Measurements from ENCODE around the gene MYADML2.

Gene MYADML2

GRCh38 chr17:81918832-81919545, 28.0 kb downstream of the MYADML2 start:
- no peak for TF ChIP-seq ZC3H10 (CRISPR knock-in tag; IDR thresholded peaks at IDR 0.05)
- ATAC-seq: no peak; the same call in 2 of the 3 replicates

DNA sequence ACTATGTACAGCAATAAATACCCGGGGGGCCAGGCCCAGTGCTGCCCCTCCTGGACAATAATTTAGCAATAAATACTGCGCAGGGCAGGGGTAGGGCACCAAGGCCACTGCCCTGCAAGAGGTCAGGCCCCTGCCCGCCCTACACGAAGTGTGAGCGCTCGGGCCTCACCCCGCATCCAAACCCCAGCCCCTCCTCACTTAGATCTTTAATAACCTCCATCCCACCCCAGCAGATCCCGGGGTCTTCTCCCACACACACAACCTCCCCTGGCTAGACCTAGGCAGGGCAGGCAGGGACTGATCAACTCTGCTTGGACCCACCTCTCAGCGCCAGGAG, 28.7 kb downstream of the MYADML2 start:
- ATAC-seq: peak; percentile 51

DNA sequence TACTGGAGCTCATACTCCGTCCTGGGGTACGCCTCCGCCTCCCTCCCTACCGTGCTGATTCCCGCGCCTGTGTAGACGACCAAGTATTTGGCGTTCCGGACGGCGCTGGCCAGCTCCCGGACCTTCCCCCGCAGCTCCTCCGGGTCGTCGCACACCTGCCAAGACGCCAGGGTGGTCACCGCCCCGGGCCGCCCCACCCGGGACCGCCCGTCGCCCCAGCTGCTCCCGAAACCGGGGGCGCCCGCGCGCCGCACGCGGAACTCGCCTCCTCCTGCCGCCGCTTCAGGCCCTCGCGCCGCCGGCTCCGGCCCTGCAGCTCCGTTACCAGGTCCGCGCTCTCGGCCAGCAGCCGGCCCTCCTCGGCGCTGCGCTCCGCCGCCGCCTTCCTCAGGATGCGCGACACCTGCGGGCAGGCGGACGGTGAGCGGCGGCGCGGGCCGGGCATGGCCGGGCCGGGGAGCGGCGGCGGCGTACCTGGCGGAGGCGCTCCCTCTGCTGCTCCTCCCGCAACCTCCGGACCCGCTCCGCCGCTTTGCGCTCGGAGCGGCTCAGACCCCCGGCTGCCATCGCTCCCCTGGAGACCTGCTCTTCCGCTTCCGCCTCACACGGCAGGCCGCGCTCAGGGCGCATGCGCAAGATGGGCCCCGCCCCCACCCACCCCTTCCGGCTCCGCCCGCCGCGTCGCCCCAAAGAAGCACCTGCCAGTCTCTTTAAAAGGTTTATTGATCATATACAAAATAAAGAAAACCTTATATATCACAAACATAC, 29.3 kb downstream of the MYADML2 start, which contains the start of gene SIRT7:
Gene SIRT7, minus strand, starts transcription at position 612 of the 768 bp plus-strand sequence. Its CDS starts 45 bp downstream, at position 567.
- ATAC-seq: peak; percentile 78
- TF ChIP-seq, protein P1, sequence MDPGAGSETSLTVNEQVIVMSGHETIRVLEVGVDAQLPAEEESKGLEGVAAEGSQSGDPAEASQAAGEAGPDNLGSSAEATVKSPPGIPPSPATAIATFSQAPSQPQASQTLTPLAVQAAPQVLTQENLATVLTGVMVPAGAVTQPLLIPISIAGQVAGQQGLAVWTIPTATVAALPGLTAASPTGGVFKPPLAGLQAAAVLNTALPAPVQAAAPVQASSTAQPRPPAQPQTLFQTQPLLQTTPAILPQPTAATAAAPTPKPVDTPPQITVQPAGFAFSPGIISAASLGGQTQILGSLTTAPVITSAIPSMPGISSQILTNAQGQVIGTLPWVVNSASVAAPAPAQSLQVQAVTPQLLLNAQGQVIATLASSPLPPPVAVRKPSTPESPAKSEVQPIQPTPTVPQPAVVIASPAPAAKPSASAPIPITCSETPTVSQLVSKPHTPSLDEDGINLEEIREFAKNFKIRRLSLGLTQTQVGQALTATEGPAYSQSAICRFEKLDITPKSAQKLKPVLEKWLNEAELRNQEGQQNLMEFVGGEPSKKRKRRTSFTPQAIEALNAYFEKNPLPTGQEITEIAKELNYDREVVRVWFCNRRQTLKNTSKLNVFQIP (CRISPR knock-in tag; IDR thresholded peaks at IDR 0.05; ENCODE audit: borderline replicate concordance, low read depth): no peak
- TF ChIP-seq ZNF565 (CRISPR knock-in tag; conservative IDR thresholded peaks at IDR 0.05; ENCODE audit: low read depth): no peak
- no peak for TF ChIP-seq CSRNP3 (CRISPR knock-in tag; IDR thresholded peaks at IDR 0.05)
- no peak for TF ChIP-seq TOX (CRISPR knock-in tag; IDR thresholded peaks at IDR 0.05; ENCODE audit: borderline replicate concordance)
- TF ChIP-seq ARNTL (CRISPR knock-in tag; IDR thresholded peaks at IDR 0.05; ENCODE audit: borderline replicate concordance, low read depth): no peak
- no peak; the same call in 1 of the 2 replicates for TF ChIP-seq ZC3H10 (CRISPR knock-in tag; IDR thresholded peaks at IDR 0.05)
- TF ChIP-seq PATZ1 (CRISPR knock-in tag; IDR thresholded peaks at IDR 0.05; ENCODE audit: borderline replicate concordance): no peak

DNA sequence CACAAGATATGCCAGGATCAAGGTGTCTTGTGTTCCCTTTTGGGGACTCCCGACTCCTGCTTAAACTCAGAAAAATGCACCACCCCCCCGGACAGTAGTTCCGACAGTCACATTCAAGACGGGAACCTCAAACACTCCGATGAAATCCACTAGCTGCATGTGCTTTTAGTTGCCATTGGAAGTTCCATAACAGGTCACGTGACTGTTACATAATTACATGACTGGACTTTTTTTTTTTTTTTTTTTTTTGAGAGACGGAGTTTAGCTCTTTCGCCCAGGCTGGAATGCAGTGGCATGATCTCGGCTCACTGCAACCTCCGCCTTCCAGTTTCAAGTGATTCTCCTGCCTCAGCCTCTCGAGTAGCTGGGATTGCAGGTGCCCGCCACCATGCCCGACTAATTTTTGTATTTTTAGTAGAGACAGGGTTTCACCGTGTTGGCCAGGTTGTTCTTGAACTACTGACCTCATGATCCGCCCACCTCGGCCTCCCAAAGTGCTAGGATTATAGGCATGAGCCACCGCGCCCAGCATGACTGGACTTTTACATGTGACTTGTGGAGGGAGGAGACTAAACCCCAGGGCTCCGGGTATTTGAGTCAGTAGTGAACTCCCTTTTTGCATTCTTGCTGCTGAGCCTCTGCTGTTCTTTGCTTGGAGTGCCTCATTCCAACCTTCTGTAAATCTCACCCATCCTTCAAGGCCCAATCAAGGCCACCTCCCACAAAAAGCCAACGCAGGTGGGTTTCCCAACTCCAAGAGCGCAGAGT, 30.6 kb downstream of the MYADML2 start:
- TF ChIP-seq CSRNP3 (CRISPR knock-in tag; IDR thresholded peaks at IDR 0.05) (no peak), CSDC2 (CRISPR knock-in tag; IDR thresholded peaks at IDR 0.05) (no peak), BACH2 (CRISPR knock-in tag; IDR thresholded peaks at IDR 0.05; ENCODE audit: borderline replicate concordance) (no peak), GLIS3 (CRISPR knock-in tag; IDR thresholded peaks at IDR 0.05) (no peak), ZFP30 (CRISPR knock-in tag; IDR thresholded peaks at IDR 0.05) (no peak), TCF4 (CRISPR knock-in tag; IDR thresholded peaks at IDR 0.05; ENCODE audit: borderline replicate concordance) (no peak), ISL1 (CRISPR knock-in tag; IDR thresholded peaks at IDR 0.05) (no peak), RARB (CRISPR knock-in tag; IDR thresholded peaks at IDR 0.05) (no peak), ZNF70 (CRISPR knock-in tag; IDR thresholded peaks at IDR 0.05) (no peak), TOX (CRISPR knock-in tag; IDR thresholded peaks at IDR 0.05; ENCODE audit: borderline replicate concordance) (no peak), ESRRG (CRISPR knock-in tag; IDR thresholded peaks at IDR 0.05) (no peak), ZC3H10 (CRISPR knock-in tag; IDR thresholded peaks at IDR 0.05) (no peak), PPARA (CRISPR knock-in tag; IDR thresholded peaks at IDR 0.05; ENCODE audit: borderline replicate concordance) (no peak), PATZ1 (CRISPR knock-in tag; IDR thresholded peaks at IDR 0.05; ENCODE audit: borderline replicate concordance) (no peak), SNAI2 (CRISPR knock-in tag; IDR thresholded peaks at IDR 0.05) (no peak), ZNF8 (CRISPR knock-in tag; IDR thresholded peaks at IDR 0.05) (no peak), ZFP3 (CRISPR knock-in tag; IDR thresholded peaks at IDR 0.05) (no peak)
- TF ChIP-seq, protein P1 (CRISPR knock-in tag; IDR thresholded peaks at IDR 0.05; ENCODE audit: borderline replicate concordance, low read depth): no peak
- TF ChIP-seq, protein P2, sequence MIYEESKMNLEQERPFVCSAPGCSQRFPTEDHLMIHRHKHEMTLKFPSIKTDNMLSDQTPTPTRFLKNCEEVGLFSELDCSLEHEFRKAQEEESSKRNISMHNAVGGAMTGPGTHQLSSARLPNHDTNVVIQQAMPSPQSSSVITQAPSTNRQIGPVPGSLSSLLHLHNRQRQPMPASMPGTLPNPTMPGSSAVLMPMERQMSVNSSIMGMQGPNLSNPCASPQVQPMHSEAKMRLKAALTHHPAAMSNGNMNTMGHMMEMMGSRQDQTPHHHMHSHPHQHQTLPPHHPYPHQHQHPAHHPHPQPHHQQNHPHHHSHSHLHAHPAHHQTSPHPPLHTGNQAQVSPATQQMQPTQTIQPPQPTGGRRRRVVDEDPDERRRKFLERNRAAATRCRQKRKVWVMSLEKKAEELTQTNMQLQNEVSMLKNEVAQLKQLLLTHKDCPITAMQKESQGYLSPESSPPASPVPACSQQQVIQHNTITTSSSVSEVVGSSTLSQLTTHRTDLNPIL (CRISPR knock-in tag; IDR thresholded peaks at IDR 0.05; ENCODE audit: low read depth): no peak
- 0 out of 3 replicates have a peak, but pooled peaks have one; percentile 4 for ATAC-seq

All from SK-N-SH treated with all-trans-retinoic acid at 6 μM for 48 hours (cell line).